Nucleus accumbens (tissue), 56 donors: ENCODE data around the gene UBA6.
A peak's percentile ranks its signal among the peaks of the same experiment; 100 is the strongest.
"Not testable (repeated sequence)": the region's sequence is repeated elsewhere in the genome, so short reads cannot be mapped to it uniquely, and the experiment has no call there.

Source experiments
- DNase-seq, 56 donors: peaks; one replicate each; lab custom pipeline; 2025; lab: John Stamatoyannopoulos, UW

UBA6 gene

GRCh38 chr4:67714955-67715354, 14.0 kb upstream of the UBA6 start:
- DNase-seq, result no peak

- no peak for DNase-seq
Observed at GRCh38 chr4:67714248-67714583, 13.3 kb upstream of the UBA6 start.

GRCh38 chr4:67713529-67714247, 12.7 kb upstream of the UBA6 start:
- no peak for DNase-seq

GRCh38 chr4:67712650-67713528, 11.9 kb upstream of the UBA6 start:
- DNase-seq, result no peak

- no peak for DNase-seq
Observed at GRCh38 chr4:67712000-67712625, 11.2 kb upstream of the UBA6 start.

GRCh38 chr4:67706682-67707081, 5.7 kb upstream of the UBA6 start:
- DNase-seq, result not testable (repeated sequence)

GRCh38 chr4:67704843-67705242, 3.9 kb upstream of the UBA6 start:
- no peak for DNase-seq

GRCh38 chr4:67702166-67702565, 1.2 kb upstream of the UBA6 start:
- no peak for DNase-seq

- DNase-seq, result no peak
Observed at GRCh38 chr4:67701517-67701850, 529 bp upstream of the UBA6 start.

- DNase-seq, result no peak
Observed at GRCh38 chr4:67700116-67700737, 728 bp downstream of the UBA6 start.

GRCh38 chr4:67699603-67700002, 1.4 kb downstream of the UBA6 start:
- peak in 1 of 56 donors; percentile 5 for DNase-seq

GRCh38 chr4:67697860-67698687, 2.9 kb downstream of the UBA6 start:
- DNase-seq, result no peak

- DNase-seq, result no peak
Observed at GRCh38 chr4:67696061-67696460, 4.9 kb downstream of the UBA6 start.

GRCh38 chr4:67694662-67695061, 6.3 kb downstream of the UBA6 start:
- no peak for DNase-seq

- no peak for DNase-seq
Observed at GRCh38 chr4:67691328-67691727, 9.6 kb downstream of the UBA6 start.

- no peak for DNase-seq
Observed at GRCh38 chr4:67687636-67688035, 13.3 kb downstream of the UBA6 start.

- no peak for DNase-seq
Observed at GRCh38 chr4:67685532-67685859, 15.5 kb downstream of the UBA6 start.

GRCh38 chr4:67684839-67685531, 16.0 kb downstream of the UBA6 start:
- no peak for DNase-seq

- DNase-seq, result no peak
Observed at GRCh38 chr4:67682266-67682665, 18.7 kb downstream of the UBA6 start.
